NCI-H1694 treated with DMSO at 0.1 percent for 48 hours (cell line): ENCODE results near the gene UST.
"Not testable (repeated sequence)": the region's sequence is repeated elsewhere in the genome, so short reads cannot be mapped to it uniquely, and the experiment has no call there.

Source experiments
- DNase-seq: peaks from one replicate; lab custom pipeline; 2025; lab: John Stamatoyannopoulos, UW

Gene UST

DNA sequence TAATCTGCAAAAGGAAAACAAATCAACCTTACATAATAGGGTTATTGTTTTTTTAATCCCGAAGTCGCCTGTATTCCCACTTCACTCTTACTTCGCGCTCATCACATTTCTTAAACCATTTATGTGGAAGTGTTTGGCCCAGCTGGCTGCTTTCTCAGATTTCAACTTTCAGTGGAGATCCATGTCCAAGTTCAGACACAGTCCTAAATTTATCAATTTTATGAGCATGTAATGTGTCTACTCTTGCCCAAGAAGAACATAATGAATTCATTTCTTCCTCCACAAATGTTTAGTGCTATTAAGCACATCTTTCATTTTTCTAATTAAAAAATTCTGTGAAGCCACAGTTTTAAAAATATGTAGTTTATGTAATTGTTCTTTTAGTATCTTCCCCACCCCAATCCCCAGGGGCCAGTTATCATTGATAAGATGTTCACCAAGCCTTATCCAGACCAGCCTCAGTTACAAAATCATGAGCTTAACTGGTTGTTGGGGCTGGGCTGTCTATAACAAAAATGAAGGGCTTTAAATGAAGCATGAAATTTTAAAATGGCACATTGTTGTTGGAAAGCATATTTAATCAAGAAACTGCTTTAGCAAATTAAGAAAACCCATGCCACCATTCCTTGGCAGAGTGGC lies 151.7 kb downstream of the UST start:
- no peak for DNase-seq

DNA sequence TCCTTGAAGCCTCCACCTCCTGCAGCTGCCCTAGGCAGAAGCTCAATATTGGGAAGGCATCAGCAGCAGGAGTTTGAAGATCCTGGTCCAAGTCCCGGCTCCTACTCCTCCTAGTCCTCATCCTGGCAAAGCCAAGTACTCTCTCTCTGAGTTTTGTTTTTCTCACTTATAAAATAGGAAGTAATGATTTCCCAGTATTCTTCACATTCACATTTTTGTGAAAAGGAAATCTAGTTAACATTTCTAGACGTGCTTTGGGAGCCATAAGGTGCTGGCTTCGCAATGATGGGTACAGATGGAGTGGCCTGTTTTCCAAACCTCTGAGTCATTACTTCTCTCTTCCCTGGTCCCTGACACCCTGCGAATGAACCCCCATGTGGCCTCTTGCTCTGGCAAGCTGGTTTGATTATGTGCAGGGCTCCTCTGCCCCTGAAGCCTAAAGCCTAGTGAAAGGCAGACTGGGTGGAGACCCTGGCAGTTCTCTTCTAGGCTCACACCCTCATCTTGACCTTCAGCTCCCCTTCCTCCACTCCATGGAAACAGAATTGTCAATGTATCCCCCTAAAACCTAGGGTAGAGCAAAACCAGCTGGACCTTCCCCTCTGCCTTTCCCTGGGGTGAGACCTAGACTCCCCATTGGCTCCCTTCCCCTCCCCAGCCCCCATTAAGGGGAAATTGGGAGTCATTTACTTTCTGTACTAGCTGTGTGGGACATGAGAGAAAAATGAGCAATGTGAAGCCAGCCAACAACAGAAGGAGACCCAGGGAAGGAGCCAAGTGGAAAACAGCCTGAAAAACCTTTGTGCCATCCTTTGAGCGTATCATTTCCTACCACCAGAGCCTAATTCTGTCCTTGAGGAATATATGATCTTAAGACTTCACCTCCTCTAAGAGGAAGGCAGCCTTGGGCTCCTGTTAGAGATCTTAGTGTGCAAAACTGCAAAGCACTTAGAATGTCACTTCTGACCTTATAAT lies 158.4 kb downstream of the UST start:
- DNase-seq: no peak

DNA sequence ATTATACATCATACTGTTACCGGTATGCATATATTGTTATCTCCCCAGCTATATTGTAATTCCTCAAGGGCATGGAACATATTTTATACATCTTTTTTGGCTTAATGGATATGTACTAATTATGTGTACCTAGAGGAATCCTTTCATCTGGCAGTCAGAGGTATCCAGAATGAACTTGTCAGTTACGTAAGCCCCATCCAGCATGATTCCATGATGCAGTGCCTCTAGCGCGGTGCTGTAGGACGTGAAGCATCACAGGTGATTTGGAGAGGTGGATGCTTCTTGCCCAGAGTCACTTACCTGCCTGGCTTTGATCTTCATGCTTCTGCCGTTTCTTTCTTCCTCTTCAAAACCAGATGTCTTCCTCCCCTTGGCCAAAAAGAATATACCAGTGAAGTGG lies 159.1 kb downstream of the UST start:
- DNase-seq: no peak

DNA sequence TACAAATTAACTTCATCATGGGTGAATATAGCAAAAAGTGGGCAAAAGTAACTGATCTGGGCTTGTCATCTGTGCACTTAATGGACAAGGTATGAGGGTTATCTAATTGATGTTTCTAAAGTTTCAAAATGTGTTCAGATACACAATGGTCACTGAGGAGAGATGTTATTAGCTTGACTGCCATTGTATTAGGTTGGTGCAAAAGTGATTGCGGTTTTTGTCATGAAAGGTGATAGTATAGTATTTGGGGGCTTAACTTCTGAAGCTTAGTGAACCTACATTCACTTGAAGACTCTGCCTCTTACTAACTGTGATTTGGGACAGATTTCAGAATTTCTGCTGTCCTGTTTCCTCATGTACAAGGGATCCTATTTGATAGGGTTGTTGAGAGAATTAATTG lies 159.6 kb downstream of the UST start:
- DNase-seq: no peak

DNA sequence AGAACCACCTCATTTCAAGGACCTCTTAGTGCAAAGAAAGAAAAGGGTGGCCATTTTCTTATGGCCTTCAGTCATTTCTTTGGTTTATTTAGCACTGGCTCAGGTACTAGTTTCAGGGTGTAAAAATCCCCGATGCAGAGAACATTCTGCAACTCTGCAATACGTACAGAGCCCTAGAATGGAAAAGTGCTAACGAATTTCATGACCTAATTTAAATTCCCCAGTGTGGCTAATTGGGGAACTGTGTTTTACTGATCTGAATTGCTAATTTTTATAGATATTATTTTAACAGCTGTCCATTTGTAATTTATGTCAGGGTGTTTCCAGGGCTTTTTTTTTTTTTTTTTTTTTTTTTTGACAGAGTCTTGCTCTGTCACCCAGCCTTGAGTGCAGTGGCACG lies 160.7 kb downstream of the UST start:
- DNase-seq: no peak

DNA sequence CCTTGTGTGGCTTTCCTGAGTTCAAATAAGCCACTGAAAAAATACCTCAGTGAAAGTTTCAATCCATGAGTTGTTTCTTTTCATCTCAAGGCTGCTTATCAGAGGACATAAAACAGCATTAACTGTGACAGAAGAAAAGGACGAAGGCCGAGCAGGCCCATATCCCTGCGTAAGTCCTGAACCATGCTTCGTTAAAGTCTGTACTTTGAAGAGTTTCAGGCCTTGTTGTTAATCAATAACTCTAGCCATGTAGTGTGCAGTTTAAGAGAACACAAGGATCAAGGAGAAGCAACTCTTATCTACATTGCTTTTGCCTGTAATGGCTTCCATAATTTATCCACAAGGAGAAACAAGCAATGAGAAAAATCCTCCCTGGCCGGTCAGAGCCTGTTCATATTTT lies 165.4 kb downstream of the UST start:
- DNase-seq: no peak

DNA sequence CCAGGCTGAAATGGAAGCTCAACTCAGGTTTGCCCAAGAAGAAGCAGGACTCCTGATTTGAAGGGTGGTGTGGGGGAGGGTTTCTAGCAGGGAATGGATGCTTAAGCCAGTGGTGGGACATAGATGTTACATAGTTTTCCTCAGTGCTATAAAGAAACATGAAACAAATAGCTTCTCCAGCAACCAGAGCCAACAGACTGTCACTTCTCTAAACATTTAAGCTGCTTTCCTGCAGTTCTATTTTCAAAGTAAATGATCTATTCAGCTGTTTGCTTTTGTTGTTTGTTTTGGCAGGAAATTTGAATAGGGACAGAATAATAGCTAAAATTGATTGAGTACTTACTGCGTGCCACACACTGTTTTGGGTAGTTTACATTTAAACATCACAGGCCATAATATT lies 169.0 kb downstream of the UST start:
- no peak for DNase-seq

DNA sequence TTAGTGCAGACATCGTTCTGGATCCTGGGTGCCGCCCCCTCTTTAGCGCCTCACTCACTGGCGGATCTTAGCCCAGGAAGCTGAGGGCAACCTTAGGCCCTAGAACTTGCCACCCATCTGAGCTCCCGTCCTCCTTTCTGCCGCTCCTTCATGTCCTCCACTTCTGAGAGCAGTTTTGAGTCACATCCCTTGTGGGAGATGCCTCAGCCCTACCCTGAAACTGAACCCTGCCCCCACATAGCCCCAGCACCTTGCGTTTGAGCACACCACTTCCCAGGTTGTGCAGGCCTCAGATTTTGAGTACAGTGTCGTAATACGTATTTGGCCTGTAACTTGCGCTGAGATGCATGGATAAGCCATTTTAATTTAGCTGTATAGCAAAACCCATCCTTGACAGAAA lies 169.7 kb downstream of the UST start:
- DNase-seq: not testable (repeated sequence)

DNA sequence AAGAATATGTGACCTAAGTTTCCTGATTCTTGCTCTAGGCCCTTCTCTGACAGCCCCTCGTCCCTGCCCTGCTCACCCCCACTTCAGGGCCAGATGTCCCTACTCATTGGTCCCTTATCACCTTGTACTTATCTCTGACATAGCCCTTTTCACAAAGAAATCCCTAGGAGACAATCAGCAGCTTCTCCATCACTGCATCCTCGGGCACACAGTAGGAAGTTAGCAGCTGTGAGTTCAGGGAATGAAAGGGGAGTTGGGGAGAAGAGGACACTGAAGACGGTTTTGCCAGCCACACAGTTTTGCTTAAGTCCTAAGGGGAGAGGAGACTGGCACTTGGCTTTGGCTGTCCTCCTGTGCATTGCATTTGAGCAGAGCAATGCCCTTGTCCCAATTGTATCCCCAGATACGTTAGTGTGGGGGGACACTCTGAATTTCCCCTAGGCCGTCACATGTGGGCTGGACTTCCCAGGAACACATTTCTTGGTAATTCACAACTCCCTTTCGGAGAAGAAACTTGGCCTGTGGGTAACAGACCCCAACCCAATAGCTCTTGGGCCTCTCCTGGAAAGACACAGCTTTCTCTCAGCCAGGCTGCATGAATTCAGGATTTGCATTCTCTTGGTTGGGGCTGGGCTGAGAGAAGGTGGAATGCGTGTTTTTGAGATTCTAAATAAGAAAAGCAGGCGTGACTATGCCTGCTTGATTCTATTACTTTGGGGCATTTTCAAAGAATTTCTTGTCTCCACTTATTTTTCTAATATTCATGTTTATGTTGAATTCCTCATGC lies 177.6 kb downstream of the UST start:
- DNase-seq: no peak

DNA sequence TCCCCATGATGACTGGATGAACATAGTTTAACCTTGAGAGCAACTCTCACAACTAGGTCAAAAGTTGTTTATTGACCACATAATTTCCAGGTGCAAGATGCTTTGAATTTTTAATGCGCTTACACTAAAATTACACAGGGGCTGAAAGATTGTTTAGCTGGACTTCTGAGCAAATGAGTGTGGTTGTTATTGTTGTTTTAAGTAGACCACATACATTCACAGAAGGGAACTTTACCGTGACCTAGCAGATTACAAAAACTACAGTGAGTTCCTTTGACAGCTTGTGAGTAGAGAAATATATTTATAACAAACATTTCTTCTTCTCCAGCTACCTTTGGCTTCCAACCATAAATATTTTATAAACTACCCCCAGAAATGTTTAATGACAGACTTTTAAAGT lies 178.9 kb downstream of the UST start:
- no peak for DNase-seq

DNA sequence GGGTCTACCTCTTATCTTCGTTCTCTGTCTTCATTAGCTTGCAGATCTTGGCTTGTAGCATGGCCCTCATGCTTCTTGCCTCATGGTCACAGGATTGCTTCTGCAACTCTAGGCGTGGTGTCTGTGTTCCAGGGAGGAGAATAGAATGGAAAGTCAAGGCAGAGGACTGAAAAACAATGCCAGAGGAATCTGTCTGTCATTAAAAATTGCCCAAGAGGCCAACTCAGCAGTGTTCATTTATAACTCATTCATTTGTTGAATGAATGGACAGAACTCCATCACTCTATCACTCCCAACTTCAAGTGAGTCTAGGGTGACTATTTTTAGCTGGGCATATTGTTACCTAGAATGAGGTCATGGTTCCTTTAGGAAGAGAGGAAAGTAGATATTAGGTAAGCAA lies 179.6 kb downstream of the UST start:
- DNase-seq: no peak

DNA sequence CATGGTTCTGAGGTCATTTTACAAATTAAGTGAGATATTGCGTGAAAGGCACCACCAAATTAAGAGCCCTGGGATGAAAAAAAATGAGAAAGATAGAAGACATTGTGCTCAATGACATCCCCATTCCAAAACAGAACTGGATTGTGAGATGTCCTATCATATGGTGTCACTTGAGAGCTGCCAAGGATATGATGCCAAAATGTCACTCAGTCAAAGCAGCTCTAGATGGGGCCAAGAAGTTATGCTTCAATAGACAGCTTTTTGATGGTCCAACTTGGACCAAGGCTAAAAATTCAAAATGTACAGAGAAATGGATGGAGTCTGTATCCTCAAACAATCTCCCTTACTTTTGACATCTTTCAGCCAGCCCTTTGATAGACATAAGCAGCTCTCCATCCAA lies 180.8 kb downstream of the UST start:
- DNase-seq: no peak

DNA sequence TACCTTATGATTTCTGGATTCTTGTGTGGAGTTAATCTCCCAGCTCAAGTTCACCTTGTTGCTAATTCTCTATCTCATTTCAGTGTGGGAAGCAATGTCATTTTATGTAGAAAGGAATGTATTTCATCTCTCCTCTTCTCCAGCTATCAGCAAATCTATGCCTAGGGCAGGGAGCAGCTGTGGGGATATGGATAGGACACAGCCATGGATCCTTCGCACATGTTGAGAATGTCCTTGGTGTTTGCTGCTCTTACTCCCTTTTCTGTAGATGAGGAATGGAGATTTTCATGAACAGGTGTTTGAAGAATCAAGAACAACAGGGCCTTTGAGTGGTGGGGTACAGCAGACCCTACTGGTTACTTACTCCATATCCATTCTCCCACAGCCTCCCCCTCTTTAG lies 182.0 kb downstream of the UST start:
- no peak for DNase-seq

DNA sequence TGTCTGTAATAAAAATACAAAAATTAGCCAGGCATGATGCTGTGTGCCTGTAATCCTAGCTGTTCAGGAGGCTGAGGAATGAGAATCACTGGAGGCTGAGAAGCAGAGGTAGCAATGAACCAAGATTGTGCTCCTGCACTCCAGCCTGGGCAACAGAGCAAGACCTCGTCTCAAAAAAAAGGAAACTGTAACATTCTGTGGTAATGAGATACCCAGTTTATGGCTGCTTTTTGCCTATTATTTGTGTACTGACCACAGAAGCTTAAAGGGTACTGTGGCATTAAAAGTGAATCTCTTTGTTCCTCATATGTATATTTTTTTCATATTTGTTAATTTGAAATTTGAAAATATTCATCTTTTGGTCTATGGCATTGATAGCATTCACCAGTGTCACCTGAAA lies 185.4 kb downstream of the UST start:
- no peak for DNase-seq

DNA sequence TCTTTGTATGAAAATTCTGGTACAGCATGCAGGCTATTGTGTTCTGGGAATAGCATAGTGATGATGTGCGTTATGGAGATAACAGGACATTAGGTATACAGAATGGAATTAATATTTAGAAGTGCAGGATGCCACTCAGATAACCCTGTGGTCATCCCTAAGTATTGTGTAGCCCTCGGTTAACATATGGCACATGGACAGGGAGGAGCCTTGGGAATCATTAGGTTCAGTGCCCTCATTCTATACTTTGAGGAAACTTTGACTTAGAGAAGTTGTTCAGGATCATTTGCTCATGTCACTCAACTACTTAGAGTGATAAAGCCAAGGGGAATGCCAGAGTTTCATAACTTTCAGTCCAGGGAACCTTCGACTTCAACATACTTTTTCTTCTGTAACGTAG lies 185.9 kb downstream of the UST start:
- no peak for DNase-seq

DNA sequence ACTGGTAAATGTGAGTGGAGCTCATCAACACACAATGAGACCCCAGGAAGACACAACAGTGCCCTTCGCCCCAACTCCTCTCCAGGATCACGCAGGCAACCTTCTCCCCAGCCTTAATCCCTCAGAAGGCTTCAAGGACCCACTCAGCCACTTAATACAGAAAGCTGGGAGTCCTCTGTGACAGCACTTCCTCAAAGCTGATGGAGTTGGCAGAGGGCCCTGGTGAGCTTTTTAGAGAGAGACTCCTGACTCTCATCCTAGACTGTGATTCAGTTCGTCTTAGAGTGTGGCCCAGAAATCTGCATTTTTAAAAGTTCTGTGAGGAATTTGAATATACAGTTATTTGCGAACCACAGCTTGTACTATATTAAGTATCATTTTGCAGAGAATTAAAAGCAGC lies 187.7 kb downstream of the UST start:
- no peak for DNase-seq

DNA sequence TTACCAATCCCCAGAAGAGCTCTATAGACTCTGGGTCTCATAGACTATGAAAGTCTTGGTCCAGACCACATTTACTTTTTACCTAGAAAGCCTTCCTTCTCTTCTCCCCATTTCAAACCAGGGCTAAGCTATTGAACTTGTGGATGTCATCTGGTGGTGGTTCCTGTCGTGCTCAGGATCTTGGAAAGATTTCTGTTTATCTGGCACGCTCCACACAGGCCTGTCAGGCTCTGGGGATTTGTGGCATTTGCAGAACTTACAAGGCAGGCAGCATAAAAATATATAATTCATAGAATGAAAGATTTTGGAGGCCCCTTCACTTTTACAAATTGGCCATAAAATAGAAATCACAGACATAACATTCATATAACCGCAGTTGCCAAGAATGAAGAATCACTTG lies 188.1 kb downstream of the UST start:
- DNase-seq: no peak

DNA sequence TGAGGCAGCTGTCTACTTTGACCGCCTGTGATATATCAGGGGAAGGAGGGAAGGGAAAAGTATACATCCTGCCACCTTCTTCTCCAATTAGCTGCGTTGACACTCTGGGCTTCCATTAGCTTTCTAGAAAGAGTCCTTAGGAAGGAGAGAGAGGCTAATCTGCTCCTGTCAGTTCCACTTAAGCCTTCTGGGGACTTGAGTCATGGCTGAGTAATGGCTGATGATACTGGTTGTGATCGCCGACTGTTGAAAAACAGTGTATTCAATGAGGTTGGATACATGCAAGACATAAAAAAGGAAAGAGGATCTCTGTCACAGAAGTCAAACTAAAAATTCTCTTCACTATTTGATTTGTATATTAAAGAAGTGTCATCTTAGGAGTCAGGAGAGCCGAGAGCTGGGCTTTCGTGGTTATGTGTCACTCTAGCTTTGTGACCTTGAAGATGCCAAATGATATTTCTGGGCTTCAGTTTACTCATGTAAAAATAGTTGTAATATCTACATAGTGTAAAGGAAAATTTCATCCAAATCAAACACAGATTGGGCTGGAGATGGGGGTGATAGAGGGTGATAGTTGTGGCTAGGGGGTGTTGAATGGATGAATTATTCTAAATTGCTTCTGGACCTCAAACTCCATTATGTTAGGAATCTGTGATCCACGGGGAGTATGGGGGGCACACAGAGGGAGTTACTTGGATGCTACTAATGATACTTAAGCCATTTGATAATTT lies 189.0 kb downstream of the UST start:
- DNase-seq: no peak

DNA sequence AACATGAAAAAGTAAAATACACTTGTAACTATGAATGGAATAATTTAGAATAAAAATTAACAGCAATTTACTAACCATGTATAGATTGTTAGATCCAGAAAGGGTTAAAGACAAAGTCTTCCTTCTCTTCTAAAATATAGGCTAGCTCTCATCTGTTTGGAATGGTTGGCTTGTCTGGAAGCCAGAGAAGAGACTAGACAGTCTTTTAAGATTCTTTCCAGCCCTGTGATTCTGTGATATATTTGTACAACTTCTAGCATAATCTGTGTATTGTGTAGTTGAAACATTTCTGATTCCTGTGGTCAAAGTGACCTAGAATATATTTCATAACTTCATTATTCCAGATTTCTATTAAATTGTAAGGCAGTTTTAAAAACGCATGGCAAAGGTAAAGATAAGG lies 196.6 kb downstream of the UST start:
- DNase-seq: no peak

DNA sequence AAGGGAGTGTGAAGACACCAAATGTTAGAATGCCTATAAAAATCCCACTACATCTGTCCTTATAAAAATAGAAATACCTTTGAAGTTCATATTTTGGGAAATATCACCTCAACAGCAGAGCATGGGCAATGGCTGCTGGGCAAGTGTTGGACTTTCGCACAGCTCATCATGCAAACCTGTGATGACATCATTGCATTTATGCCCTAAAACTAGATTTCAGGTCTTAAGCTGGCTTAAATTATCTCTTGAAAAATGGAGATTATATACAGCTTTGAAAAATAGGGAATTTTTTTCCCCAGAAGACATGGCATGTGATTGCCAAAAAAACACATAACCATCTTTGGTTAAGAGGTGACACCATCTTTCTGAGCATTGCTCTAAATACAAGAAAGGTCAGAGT lies 197.8 kb downstream of the UST start:
- DNase-seq: no peak

DNA sequence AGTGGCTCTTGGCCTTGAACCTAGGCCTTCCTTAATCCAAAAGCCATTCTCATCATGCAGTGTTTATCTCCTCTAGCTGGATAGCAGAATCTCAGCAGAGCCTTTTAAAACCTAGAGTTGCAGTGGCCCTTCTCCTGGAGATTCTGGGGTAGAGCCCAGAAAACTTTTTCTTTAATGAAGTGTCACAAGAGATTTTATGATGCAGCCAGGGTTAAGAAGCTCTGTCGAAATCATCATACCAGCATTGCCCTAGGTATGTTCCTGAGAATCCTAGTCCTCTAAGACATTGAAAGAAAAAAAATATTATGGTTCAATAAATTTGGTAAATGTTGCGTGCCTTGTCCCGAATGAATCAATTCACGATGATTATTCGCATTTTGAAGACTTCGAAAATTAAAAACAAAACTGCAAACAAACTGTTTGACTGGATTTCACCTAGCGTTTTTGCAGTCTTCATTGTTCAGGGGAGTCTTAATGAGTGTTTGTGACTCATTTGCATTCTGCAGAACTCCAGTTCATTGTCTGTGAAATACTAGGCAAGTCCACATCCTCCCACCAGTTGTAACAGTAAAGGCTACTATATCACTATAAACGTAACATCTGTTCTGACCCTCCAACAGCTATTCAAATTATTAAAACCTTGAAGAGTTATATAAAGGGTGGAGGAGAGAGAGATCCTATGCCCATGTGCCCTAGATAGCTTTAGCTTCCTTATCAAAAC lies 198.6 kb downstream of the UST start:
- DNase-seq: no peak
